ENCODE measurements around the gene VPREB3.

- no peak for TF ChIP-seq POLR2A (IDR thresholded peaks at IDR 0.05)
- no peak for TF ChIP-seq CTCF (IDR thresholded peaks at IDR 0.05)
These were observed 46.3 kb upstream of the VPREB3 start for GRCh38 chr22:23800297-23801237.
